Measurements from ENCODE around the gene LEFTY1.

The LEFTY1 gene

DNA sequence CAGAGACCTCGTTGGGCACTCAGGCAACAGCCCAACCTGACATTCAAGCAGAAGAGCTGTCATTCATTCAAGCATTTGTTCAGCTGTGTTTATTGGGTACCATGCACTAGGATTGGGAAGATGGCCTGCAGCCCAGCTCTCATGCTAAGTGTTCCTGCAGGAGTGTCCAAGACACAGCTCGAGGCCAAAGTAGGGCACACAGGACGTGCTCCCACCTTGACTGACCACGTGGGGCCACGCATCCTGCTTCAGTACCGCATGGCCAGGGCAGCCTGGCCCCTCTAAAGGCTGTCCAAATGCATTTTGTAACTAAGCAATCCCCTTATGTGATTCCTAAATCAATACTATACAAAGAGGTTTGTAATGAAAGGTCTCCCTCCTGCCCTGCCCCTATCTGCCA is 25.4 kb upstream of the LEFTY1 start:
- no peak for TF ChIP-seq CTCF (IDR thresholded peaks at IDR 0.05; ENCODE audit: borderline replicate concordance, insufficient read depth, low read depth, low read length)
- H3K4me3 ChIP-seq (ENCODE audit: low read depth, low read length): no peak overlapping the region

DNA sequence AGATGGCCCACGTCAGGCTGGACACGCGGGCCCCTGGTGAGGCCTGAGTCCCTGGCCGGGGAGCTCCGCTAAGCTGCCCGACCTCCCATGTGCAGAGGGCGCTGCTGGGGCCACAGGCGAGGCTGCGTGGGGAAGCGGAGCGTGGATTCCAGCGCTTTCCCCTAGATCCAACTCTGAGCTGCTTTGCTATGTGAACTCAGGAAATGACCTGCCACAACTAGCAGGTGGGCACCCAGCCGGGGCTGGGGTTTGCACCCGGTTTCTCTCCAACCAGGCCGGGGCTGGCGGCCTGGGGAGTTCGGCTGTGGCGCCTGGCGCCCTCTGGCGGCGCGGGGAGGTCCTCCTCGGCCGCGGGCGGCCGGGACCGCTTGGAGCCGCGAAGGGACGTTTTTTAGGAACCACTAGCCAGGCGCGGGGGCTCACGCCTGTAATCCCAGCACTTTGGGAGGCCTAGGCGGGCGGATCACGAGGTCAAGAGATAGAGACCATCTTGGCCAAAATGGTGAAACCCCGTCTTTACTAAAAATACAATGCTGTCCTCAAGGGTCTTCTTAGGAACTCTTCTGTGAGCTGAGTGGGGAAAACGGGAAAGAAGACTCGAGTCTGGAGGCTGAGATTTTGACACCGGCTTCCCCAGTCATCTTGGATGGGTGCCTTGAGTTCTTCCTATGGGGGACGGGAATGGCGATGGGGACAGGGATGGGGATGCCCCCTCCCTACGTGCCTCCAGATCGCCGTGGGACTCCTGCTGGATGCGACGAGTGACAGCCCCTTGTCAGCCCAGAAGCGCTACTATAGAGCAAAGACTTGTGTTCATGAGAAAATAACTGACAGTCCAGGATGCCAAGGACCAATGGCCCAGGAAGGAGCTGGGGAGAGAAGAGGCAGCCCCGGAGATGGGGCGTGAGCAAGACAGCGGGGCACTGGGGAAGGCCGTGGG is 22.5 kb upstream of the LEFTY1 start:
- H3K4me3 ChIP-seq (ENCODE audit: low read depth, low read length): no peak overlapping the region
- TF ChIP-seq CTCF (IDR thresholded peaks at IDR 0.05; ENCODE audit: borderline replicate concordance, insufficient read depth, low read depth, low read length): peak; percentile 83

DNA sequence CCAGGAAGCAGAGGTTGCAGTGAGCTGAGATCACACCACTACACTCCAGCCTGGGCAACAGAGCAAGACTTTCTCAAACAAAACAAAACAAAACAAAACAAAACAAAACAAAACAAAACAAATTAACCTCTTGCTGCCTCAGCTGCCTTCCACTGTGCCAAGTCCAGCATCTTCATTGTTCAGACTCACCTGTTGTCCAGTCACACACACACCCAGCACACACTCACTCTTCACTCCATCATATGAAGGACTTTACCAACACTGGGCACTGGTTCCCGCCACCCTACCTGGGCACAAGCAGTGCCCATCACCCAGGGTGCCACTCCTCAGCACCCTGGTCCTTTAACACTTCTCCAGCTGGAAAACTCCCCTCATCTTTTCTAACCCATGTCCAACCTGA is 20.5 kb upstream of the LEFTY1 start:
- H3K4me3 ChIP-seq (ENCODE audit: low read depth, low read length): no peak overlapping the region
- TF ChIP-seq CTCF (IDR thresholded peaks at IDR 0.05; ENCODE audit: borderline replicate concordance, insufficient read depth, low read depth, low read length): no peak

- no peak for TF ChIP-seq CTCF (IDR thresholded peaks at IDR 0.05; ENCODE audit: borderline replicate concordance, insufficient read depth, low read depth, low read length)
- no peak overlapping the region for H3K4me3 ChIP-seq (ENCODE audit: low read depth, low read length)
Observed at GRCh38 chr1:225908773-225909172, 19.8 kb upstream of the LEFTY1 start.

DNA sequence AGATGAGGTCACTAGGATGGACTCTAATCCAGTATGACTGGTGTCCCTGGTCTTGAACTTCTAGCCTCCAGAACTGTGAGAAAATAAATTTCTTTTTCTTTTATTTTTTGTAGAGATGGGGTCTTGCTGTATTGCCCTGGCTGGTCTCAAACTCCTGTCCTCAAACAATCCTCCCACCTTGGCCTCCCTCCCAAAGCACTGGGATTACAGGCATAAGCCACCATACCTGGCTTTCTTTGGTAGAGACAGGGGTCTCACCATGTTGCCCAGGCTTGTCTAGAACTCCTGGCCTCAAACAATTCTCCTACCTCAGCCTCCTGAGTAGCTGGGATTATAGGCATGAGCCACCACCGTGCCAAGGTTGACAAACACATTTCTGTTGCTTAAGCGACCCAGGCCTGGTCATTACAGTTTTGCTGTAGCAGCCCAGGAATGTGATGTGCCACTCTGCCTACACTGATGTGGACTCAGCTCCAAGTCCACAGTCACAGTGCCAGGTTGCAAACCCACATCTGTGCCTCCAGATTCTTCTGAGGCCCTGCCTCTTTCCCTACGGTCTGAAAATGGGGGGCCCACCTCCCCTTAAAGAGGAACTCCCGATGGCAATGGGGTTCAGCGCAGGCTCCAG is 19.2 kb upstream of the LEFTY1 start:
- no peak overlapping the region for H3K4me3 ChIP-seq (ENCODE audit: low read depth, low read length)
- no peak for TF ChIP-seq CTCF (IDR thresholded peaks at IDR 0.05; ENCODE audit: borderline replicate concordance, insufficient read depth, low read depth, low read length)

DNA sequence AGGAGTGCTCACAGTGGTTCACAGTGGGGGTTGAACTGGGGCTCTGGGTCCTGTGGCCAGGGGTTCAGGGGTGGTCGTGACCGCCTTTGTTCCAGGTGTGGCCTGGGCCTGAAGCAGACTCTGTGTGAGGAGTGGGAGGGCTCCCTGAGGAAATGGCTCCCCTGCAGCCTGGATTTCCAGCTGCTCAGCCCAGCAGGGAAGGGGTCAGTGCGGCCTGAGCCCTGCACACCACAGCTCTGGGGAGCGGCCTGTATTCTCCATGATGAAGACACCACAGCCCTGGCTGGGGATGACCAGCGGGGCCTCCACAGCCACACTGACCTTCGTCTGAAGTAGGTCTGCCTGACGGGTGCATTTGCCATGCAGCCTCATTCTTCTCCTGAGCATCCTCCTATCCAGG is 18.4 kb upstream of the LEFTY1 start:
- no peak overlapping the region for H3K4me3 ChIP-seq (ENCODE audit: low read depth, low read length)
- TF ChIP-seq CTCF (IDR thresholded peaks at IDR 0.05; ENCODE audit: borderline replicate concordance, insufficient read depth, low read depth, low read length): no peak

- no peak for TF ChIP-seq CTCF (IDR thresholded peaks at IDR 0.05; ENCODE audit: borderline replicate concordance, insufficient read depth, low read depth, low read length)
- H3K4me3 ChIP-seq (ENCODE audit: low read depth, low read length): no peak overlapping the region
Observed at GRCh38 chr1:225906467-225906866, 17.5 kb upstream of the LEFTY1 start.
